AG09309 (cell line): ENCODE results near the gene SPRY1.

ENCODE experiments used
- DNase-seq: peaks from one replicate; pipeline ENCODE4 v3.0.0-alpha.2; 2010; ENCODE audit warnings: low read depth
- H3K4me3 ChIP-seq: 2 replicates; pipeline ENCODE4 v1.5.1; 2011; ENCODE audit warnings: mild to moderate bottlenecking, low read depth, low read length, moderate library complexity; ENCODE audit not compliant: control insufficient read depth
- TF ChIP-seq, protein P1 (sequence below): IDR thresholded peaks from 2 replicates; pipeline ENCODE4 v1.5.1; 2011; ENCODE audit warnings: mild to moderate bottlenecking, low read depth, low read length, inconsistent platforms; ENCODE audit not compliant: insufficient read depth, control insufficient read depth; ENCODE audit errors: missing control alignments

Gene SPRY1

DNA sequence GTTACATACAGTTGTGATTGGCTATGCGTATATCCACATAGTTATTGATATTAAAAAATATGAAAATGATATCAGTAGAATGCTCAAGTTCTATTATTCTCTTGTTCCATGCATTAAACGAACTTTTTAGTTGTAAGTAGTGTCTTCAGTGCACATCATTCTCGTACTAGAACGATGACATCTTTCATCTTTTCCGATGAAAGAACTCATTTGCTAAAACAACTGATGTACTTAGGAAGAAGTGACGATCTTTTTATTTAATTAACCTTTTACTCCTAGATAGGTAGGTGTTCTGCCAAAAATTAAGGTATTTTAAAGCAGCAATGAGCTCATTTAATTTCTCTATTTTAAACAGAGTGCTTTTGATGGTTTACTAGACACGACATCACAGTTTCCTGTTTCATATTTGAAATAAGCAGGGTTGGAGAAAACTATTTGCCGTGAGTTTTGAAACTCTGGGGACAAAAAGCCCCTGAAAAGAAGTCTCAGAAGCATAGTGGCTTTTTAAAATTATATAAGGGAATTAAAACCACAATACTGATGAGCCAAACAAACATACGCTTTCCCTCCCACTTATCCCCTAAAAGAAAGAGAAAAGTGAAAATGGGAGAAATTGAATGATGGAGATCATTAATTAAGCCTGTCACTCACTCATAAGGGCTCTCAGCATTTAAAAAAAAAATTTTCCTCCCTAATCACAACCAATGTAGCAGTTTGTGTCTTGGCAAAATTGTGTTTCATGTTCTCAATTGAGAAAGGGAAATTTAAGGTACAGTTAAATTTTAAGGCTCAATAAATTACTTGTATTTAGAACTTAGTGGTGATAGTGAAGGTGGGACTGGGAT is 25.6 kb downstream of the SPRY1 start:
- H3K4me3 ChIP-seq: no peak overlapping the region
- TF ChIP-seq, protein P1, sequence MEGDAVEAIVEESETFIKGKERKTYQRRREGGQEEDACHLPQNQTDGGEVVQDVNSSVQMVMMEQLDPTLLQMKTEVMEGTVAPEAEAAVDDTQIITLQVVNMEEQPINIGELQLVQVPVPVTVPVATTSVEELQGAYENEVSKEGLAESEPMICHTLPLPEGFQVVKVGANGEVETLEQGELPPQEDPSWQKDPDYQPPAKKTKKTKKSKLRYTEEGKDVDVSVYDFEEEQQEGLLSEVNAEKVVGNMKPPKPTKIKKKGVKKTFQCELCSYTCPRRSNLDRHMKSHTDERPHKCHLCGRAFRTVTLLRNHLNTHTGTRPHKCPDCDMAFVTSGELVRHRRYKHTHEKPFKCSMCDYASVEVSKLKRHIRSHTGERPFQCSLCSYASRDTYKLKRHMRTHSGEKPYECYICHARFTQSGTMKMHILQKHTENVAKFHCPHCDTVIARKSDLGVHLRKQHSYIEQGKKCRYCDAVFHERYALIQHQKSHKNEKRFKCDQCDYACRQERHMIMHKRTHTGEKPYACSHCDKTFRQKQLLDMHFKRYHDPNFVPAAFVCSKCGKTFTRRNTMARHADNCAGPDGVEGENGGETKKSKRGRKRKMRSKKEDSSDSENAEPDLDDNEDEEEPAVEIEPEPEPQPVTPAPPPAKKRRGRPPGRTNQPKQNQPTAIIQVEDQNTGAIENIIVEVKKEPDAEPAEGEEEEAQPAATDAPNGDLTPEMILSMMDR: no peak
- DNase-seq: no peak

DNA sequence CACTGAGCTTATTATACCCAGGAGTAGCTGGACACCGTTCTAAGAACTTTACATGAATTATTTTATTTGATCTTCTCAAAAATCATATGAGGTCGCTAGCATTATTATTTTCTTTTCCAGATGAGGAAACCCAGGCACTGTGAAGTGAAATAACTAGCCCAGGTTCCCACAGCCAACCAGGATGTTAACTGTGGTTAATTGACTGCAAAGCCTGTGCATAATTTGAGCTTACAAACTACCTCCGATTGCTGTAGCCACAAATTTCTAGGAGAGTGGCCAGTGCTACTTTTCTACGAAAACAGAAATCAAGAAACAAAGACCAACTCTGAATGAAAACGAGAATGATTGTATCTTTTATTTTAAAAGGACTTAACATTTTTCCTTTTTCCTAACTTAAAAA is 27.2 kb downstream of the SPRY1 start:
- DNase-seq: no peak
- H3K4me3 ChIP-seq: no peak overlapping the region
- TF ChIP-seq, protein P1: no peak

DNA sequence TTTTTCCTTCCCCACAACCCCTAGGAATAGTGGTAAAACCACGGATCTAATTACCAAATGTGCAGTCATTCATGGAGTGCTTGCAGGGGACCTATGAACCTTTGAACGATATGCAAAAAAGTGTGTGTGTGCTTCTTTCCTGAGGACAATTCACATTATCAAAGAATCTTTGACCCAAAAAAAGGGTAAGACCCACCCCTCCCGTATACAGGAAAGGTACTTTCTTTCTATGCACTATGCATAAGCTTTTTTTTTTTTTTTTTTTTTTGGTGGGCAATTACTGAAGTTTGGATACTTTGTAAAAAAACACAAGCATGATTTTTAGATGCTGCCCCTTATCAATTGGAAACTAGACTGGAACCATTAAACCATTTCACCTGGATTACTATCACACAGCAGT is 31.4 kb downstream of the SPRY1 start:
- DNase-seq: no peak

DNA sequence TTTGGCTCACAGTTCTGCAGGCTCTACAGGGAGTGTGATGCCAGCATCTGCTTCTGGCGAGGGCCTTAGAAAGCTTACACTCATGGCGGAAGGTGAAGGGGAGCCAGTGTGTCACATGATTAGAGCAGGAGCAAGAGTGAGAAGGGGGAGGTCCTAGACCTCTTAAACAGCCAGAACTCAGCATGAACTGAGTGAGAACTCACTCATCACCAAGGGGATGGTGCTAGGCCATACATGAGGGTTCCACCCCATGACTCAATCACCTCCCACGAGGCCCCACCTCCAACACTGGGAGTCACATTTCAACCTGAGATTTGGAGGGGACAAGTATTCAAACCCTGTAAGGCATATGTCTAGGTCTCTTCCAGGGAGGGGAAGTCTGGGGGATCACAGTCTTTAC is 33.4 kb downstream of the SPRY1 start:
- TF ChIP-seq, protein P1: no peak
- no peak for DNase-seq
- H3K4me3 ChIP-seq: no peak overlapping the region

More for the DNA sequence above, 31.4 kb downstream of the SPRY1 start:
- no peak overlapping the region for H3K4me3 ChIP-seq
- TF ChIP-seq, protein P1: no peak

DNA sequence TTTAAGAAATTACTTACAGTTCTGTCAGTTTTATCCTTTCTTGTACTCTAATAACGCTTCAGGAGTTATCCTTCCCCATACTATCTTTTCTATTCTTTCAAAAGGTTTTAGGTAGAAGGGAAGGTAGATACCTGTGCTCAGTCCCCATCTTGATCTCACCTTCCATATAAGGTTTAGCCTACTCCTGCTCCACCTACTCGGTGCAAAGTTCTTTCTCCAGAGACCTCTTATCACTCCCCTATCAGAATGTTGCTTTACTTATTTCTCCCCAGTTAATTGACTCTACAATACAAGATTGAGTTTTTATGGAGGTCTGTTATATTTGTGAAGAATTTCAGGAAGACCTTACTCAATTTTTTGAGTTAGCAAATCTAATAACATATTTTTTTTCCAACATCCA is 33.9 kb downstream of the SPRY1 start:
- H3K4me3 ChIP-seq: no peak overlapping the region
- TF ChIP-seq, protein P1: no peak
- no peak for DNase-seq

DNA sequence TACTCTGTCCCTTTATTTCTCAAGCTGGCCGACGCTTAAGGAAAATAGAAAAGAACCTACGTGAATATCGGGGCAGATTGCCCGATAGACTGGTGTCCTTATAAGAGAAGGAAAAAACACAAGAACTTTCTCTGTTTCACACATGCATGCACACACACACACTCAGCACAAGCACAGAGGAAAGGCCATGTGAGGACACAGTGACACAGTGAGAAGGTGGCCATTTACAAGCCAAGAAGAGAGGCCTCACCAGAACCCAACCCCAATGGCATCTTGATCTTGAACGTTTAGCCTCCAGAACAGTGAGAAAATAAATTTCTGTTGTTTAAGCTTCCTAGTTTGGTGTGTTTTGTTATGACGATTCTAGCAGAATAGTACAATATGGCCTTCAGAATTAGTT is 37.0 kb downstream of the SPRY1 start:
- TF ChIP-seq, protein P1: no peak
- H3K4me3 ChIP-seq: no peak overlapping the region
- no peak for DNase-seq
